ENCODE measurements around the gene TMEM131.

DNA sequence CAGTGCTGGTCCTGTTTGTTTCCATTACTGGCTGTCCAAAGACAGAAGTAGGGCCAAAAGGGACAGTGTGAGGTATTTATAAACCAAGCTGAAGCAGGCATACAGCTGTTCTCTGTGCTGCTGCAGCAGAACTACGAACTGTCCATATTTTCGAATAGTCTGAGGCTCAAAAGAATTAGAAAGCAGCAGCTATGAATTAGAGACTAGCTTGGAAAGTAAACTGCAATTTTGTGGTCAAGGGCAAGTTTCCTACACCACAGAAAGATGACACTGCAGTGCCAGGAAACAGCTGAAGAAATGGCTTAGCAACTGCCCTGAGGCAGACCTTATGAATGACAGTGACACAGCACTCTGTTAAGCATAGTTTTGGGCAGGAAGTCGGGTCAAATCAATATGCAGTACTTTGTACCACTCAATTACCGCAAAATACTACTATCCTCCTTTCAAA, 125.3 kb downstream of the TMEM131 start:
- TF ChIP-seq CTCF (IDR thresholded peaks at IDR 0.05), result no peak
- no peak for TF ChIP-seq POLR2A (IDR thresholded peaks at IDR 0.05)
